Effector memory CD4-positive, alpha-beta T cell (primary cell): ENCODE data around the gene ADAM8.

ENCODE experiments used
- DNase-seq, 3 donors: peaks; one replicate each; pipeline ENCODE4 v3.0.0-alpha.2; 2020
- H3K27ac ChIP-seq: 2 replicates; pipeline ENCODE4 v1.7.0; 2013; ENCODE audit warnings: mild to moderate bottlenecking, low read length, moderate library complexity; ENCODE audit not compliant: insufficient read depth, poor library complexity, severe bottlenecking
- H3K27me3 ChIP-seq: replicated peaks from 2 replicates; pipeline ENCODE4 v1.7.0; 2013; ENCODE audit warnings: mild to moderate bottlenecking, low read length; ENCODE audit not compliant: insufficient read depth, control insufficient read depth, poor library complexity, severe bottlenecking
- H3K36me3 ChIP-seq: 2 replicates; pipeline ENCODE4 v1.7.0; 2013; ENCODE audit warnings: mild to moderate bottlenecking, low read length, moderate library complexity; ENCODE audit not compliant: control insufficient read depth, insufficient read depth
- H3K4me1 ChIP-seq: 2 replicates; pipeline ENCODE4 v1.7.0; 2013; ENCODE audit warnings: low read length, mild to moderate bottlenecking; ENCODE audit not compliant: control insufficient read depth, insufficient read depth, poor library complexity, severe bottlenecking
- H3K4me3 ChIP-seq: 2 replicates; pipeline ENCODE4 v1.7.0; 2013; ENCODE audit warnings: low read length, low read depth, mild to moderate bottlenecking; ENCODE audit not compliant: insufficient read depth, poor library complexity, severe bottlenecking
- H3K9me3 ChIP-seq: 2 replicates; pipeline ENCODE4 v1.7.0; 2013; ENCODE audit warnings: mild to moderate bottlenecking, low read length, moderate library complexity; ENCODE audit not compliant: control insufficient read depth

ADAM8 gene

GRCh38 chr10:133243593-133243992 is 33.1 kb downstream of the ADAM8 start:
- Histone ChIP-seq H3K4me3 (no peak overlapping the region), H3K27me3 (peaks cover 32% of the 10 kb centered on the region), H3K9me3 (no peaks in the 10 kb centered on the region), H3K27ac (no peak overlapping the region), H3K4me1 (peaks cover 10% of the 10 kb centered on the region), H3K36me3 (no peaks in the 10 kb centered on the region)
- no peak for DNase-seq

- Histone ChIP-seq H3K36me3 (no peaks in the 10 kb centered on the region), H3K4me1 (peaks cover 11% of the 10 kb centered on the region), H3K9me3 (no peaks in the 10 kb centered on the region), H3K4me3 (no peak overlapping the region), H3K27ac (no peak overlapping the region), H3K27me3 (peaks cover 40% of the 10 kb centered on the region)
- no peak for DNase-seq
These were observed 33.9 kb downstream of the ADAM8 start for GRCh38 chr10:133242611-133243356.

- Histone ChIP-seq H3K9me3 (no peaks in the 10 kb centered on the region), H3K27ac (no peak overlapping the region), H3K36me3 (no peaks in the 10 kb centered on the region), H3K4me3 (peak overlapping the region; percentile 40), H3K4me1 (peaks cover 23% of the 10 kb centered on the region), H3K27me3 (peaks cover 50% of the 10 kb centered on the region)
- DNase-seq = no peak
These were observed 35.0 kb downstream of the ADAM8 start for GRCh38 chr10:133241501-133242205.

- Histone ChIP-seq H3K27ac (no peak overlapping the region), H3K4me1 (peaks cover 39% of the 10 kb centered on the region), H3K9me3 (no peaks in the 10 kb centered on the region), H3K36me3 (no peaks in the 10 kb centered on the region), H3K4me3 (no peak overlapping the region), H3K27me3 (peaks cover 67% of the 10 kb centered on the region)
- no peak for DNase-seq
These were observed 36.7 kb downstream of the ADAM8 start for GRCh38 chr10:133239990-133240389.

GRCh38 chr10:133238466-133238804 is 38.2 kb downstream of the ADAM8 start:
- DNase-seq = no peak
- peaks cover 67% of the 10 kb centered on the region for H3K27me3 ChIP-seq
- H3K27ac ChIP-seq = no peak overlapping the region
- H3K9me3 ChIP-seq = no peaks in the 10 kb centered on the region
- H3K4me3 ChIP-seq = no peak overlapping the region
- H3K4me1 ChIP-seq = peaks cover 39% of the 10 kb centered on the region
- no peaks in the 10 kb centered on the region for H3K36me3 ChIP-seq

GRCh38 chr10:133237588-133238465 is 38.8 kb downstream of the ADAM8 start, which contains the start of gene VENTX:
Gene VENTX, plus strand, starts transcription at chr10:133237855. Its CDS starts 60 bp downstream, at chr10:133237915.
- Histone ChIP-seq H3K4me1 (peaks cover 39% of the 10 kb centered on the region), H3K27me3 (peaks cover 65% of the 10 kb centered on the region), H3K36me3 (no peaks in the 10 kb centered on the region), H3K9me3 (no peaks in the 10 kb centered on the region), H3K27ac (no peak within 1 kb of the TSS), H3K4me3 (peak within 1 kb of the TSS; percentile 55)
- DNase-seq = no peak

- H3K4me1 ChIP-seq = peaks cover 39% of the 10 kb centered on the region
- H3K36me3 ChIP-seq = no peaks in the 10 kb centered on the region
- H3K27me3 ChIP-seq = peaks cover 59% of the 10 kb centered on the region
- no peak for DNase-seq
- H3K4me3 ChIP-seq = peak overlapping the region; percentile 55
- H3K9me3 ChIP-seq = no peaks in the 10 kb centered on the region
- no peak overlapping the region for H3K27ac ChIP-seq
These were observed 39.5 kb downstream of the ADAM8 start for GRCh38 chr10:133237241-133237587.

- Histone ChIP-seq H3K36me3 (no peaks in the 10 kb centered on the region), H3K9me3 (no peaks in the 10 kb centered on the region), H3K27me3 (peaks cover 59% of the 10 kb centered on the region), H3K4me3 (peak overlapping the region; percentile 55), H3K4me1 (peaks cover 34% of the 10 kb centered on the region), H3K27ac (no peak overlapping the region)
- DNase-seq = no peak
These were observed 40.0 kb downstream of the ADAM8 start for GRCh38 chr10:133236401-133237240.

GRCh38 chr10:133235932-133236331 is 40.7 kb downstream of the ADAM8 start:
- peak overlapping the region; percentile 55 for H3K4me3 ChIP-seq
- no peak overlapping the region for H3K27ac ChIP-seq
- H3K9me3 ChIP-seq = no peaks in the 10 kb centered on the region
- DNase-seq = no peak
- H3K27me3 ChIP-seq = peaks cover 64% of the 10 kb centered on the region
- H3K36me3 ChIP-seq = no peaks in the 10 kb centered on the region
- peaks cover 34% of the 10 kb centered on the region for H3K4me1 ChIP-seq
